GM23338 (cell line): ENCODE data around the gene LILRB5.
A peak's percentile ranks its signal among the peaks of the same experiment; 100 is the strongest.

Source experiments
- CREB1 ChIP-seq: fragments of 250-450 bp; sonication (Bioruptor Pico); IDR thresholded peaks from 2 replicates; pipeline ENCODE4 v1.5.0; 2020; ENCODE audit warnings: low read depth, mild to moderate bottlenecking, moderate library complexity
- EZH2 ChIP-seq: fragments of 200-600 bp; sonication (generic); IDR thresholded peaks from one replicate; pipeline ENCODE4 v1.8.0; 2017; ENCODE audit warnings: antibody characterized with exemption, mild to moderate bottlenecking, low read depth; ENCODE audit not compliant: unreplicated experiment
- EZH2phosphoT487 ChIP-seq: fragments of 200-600 bp; sonication (generic); IDR thresholded peaks from one replicate; pipeline ENCODE4 v1.8.1; 2018; ENCODE audit warnings: antibody characterized with exemption; ENCODE audit not compliant: unreplicated experiment
- NANOG ChIP-seq: IDR thresholded peaks from 2 replicates; pipeline ENCODE4 v1.6.1; 2016; ENCODE audit warnings: antibody characterized with exemption, borderline replicate concordance
- POLR2AphosphoS5 ChIP-seq: IDR thresholded peaks from 2 replicates; pipeline ENCODE4 v1.6.1; 2016; ENCODE audit warnings: antibody characterized with exemption, low read depth
- REST ChIP-seq: IDR thresholded peaks from one replicate; pipeline ENCODE4 v1.6.1; 2018; ENCODE audit warnings: antibody characterized with exemption; ENCODE audit not compliant: unreplicated experiment
- TF ChIP-seq, protein P1 (sequence below), 2 experiments: fragments of 200-600 bp in 1 of 2; sonication (generic) in 1 of 2; conservative IDR thresholded peaks; 2 replicates each; pipeline versions ENCODE4 v1.5.1 to v1.6.1; 2016 to 2017; ENCODE audit warnings: antibody characterized with exemption in 2 of 2, low read depth in 2 of 2, mild to moderate bottlenecking in 2 of 2, moderate library complexity in 1 of 2
- TF ChIP-seq, protein P2 (sequence below): IDR thresholded peaks from 2 replicates; pipeline ENCODE4 v1.6.1; 2016; ENCODE audit warnings: antibody characterized with exemption

DNA sequence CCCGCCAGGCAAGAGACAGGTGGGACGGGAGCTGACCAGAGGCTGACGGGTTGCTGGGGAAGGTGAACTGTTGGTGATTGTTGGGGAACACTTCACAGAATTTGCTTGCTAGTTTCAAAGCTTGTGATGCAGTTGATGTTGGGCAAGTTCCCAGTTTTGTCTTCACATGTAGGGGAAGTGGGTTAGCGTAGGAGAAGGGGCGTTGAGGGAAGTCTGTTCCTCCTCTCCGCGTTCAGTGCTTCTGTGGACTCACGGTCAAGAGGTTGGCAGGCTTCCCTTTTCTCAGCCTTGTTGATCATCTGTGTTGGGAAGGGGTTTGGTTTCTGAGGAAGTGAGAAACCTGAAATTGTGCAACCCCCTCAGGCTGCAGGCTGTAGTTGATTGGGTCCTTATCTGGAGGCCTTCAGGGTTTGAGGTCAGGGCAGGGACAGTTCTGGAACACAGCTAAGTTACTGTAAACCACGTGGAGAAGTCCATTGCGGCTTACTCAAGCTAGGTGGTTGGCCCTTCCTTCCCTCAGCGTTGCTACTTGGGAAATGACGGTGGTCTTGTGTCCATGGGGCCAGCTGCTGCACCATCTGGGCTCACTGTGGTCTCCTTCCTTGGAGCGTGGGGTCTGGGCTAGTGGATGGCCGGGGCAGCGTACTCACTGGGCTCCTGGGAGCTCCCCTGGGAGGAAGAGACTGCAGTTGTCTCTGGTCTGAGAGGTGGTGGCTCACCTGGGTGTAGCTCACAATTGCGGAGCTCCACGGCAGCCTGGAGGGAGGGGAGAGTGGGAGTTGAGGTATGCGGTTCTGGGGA lies 48.9 kb downstream of the LILRB5 start:
- TF ChIP-seq, protein P1, sequence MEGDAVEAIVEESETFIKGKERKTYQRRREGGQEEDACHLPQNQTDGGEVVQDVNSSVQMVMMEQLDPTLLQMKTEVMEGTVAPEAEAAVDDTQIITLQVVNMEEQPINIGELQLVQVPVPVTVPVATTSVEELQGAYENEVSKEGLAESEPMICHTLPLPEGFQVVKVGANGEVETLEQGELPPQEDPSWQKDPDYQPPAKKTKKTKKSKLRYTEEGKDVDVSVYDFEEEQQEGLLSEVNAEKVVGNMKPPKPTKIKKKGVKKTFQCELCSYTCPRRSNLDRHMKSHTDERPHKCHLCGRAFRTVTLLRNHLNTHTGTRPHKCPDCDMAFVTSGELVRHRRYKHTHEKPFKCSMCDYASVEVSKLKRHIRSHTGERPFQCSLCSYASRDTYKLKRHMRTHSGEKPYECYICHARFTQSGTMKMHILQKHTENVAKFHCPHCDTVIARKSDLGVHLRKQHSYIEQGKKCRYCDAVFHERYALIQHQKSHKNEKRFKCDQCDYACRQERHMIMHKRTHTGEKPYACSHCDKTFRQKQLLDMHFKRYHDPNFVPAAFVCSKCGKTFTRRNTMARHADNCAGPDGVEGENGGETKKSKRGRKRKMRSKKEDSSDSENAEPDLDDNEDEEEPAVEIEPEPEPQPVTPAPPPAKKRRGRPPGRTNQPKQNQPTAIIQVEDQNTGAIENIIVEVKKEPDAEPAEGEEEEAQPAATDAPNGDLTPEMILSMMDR (conservative IDR thresholded peaks at IDR 0.05; ENCODE audit: low read depth in 2 of 2): no peak
- peak; percentile 27 for TF ChIP-seq POLR2AphosphoS5
- TF ChIP-seq CREB1 (CRISPR knock-in tag): no peak
- no peak for TF ChIP-seq EZH2
- TF ChIP-seq NANOG: no peak
- TF ChIP-seq EZH2phosphoT487: no peak
- TF ChIP-seq, protein P2, sequence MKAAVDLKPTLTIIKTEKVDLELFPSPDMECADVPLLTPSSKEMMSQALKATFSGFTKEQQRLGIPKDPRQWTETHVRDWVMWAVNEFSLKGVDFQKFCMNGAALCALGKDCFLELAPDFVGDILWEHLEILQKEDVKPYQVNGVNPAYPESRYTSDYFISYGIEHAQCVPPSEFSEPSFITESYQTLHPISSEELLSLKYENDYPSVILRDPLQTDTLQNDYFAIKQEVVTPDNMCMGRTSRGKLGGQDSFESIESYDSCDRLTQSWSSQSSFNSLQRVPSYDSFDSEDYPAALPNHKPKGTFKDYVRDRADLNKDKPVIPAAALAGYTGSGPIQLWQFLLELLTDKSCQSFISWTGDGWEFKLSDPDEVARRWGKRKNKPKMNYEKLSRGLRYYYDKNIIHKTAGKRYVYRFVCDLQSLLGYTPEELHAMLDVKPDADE: no peak
- TF ChIP-seq REST: no peak
